Endothelial cell (in vitro differentiated cells): ENCODE data around the gene CDKAL1. TPM values are rescaled to one million over a fixed set of nuclear protein-coding genes. Genes with fewer than 3 reads are reported as not detected.

Experiments
- DNase-seq: peaks from one replicate; pipeline ENCODE4 v3.0.0; 2021; ENCODE audit warnings: low spot score
- H3K27ac Mint-ChIP-seq: one replicate; pipeline ENCODE4 v1.8.0; 2021; ENCODE audit warnings: mixed read lengths, inconsistent platforms; ENCODE audit not compliant: unreplicated experiment
- H3K27me3 Mint-ChIP-seq: one replicate; pipeline ENCODE4 v1.8.0; 2021; ENCODE audit warnings: mild to moderate bottlenecking, moderate library complexity, mixed read lengths, inconsistent platforms; ENCODE audit not compliant: unreplicated experiment
- H3K36me3 Mint-ChIP-seq: one replicate; pipeline ENCODE4 v1.8.0; 2021; ENCODE audit warnings: mild to moderate bottlenecking, low read depth, mixed read lengths, inconsistent platforms; ENCODE audit not compliant: unreplicated experiment
- H3K4me1 Mint-ChIP-seq: one replicate; pipeline ENCODE4 v1.8.0; 2021; ENCODE audit warnings: mild to moderate bottlenecking, mixed read lengths, inconsistent platforms; ENCODE audit not compliant: unreplicated experiment
- H3K4me3 Mint-ChIP-seq: one replicate; pipeline ENCODE4 v1.8.0; 2021; ENCODE audit warnings: mild to moderate bottlenecking, mixed read lengths, inconsistent platforms; ENCODE audit not compliant: unreplicated experiment
- H3K9me3 Mint-ChIP-seq: one replicate; pipeline ENCODE4 v1.8.0; 2021; ENCODE audit warnings: mixed read lengths, inconsistent platforms; ENCODE audit not compliant: unreplicated experiment
- CTCF ChIP-seq: fragments of 200-600 bp; sonication (generic); IDR thresholded peaks from one replicate; pipeline ENCODE4 v1.5.0; 2021; ENCODE audit warnings: antibody characterized with exemption; ENCODE audit not compliant: unreplicated experiment
- total RNA-seq: library from RNA; stranded (reverse); fragmentation: NEBNext Ultra II Directional; extraction: Animal tissue kit (Norgen Biotek cat#: 25700); gene quantifications from one replicate; pipeline ENCODE4 v1.2.1, GENCODE V29; 2021; ENCODE audit not compliant: unreplicated experiment

The CDKAL1 gene
- total RNA-seq, 1 donor from 2014 or later = 43.9 TPM

- no peaks in the 10 kb centered on the region for H3K9me3 Mint-ChIP-seq
- H3K4me3 Mint-ChIP-seq = no peak overlapping the region
- peaks cover 4% of the 10 kb centered on the region for H3K27me3 Mint-ChIP-seq
- DNase-seq = no peak
- no peak for TF ChIP-seq CTCF
- H3K4me1 Mint-ChIP-seq = peaks cover 14% of the 10 kb centered on the region
- no peak overlapping the region for H3K27ac Mint-ChIP-seq
- H3K36me3 Mint-ChIP-seq = peaks cover 32% of the 10 kb centered on the region
These were observed 696.3 kb downstream of the CDKAL1 start for GRCh38 chr6:21230536-21230935.

- DNase-seq = no peak
- Mint-ChIP-seq H3K4me3 (no peak overlapping the region), H3K27me3 (peaks cover 4% of the 10 kb centered on the region), H3K27ac (no peak overlapping the region), H3K9me3 (no peaks in the 10 kb centered on the region), H3K4me1 (peaks cover 3% of the 10 kb centered on the region), H3K36me3 (peaks cover 27% of the 10 kb centered on the region)
- TF ChIP-seq CTCF = no peak
These were observed 700.9 kb downstream of the CDKAL1 start for GRCh38 chr6:21235162-21235561.

DNA sequence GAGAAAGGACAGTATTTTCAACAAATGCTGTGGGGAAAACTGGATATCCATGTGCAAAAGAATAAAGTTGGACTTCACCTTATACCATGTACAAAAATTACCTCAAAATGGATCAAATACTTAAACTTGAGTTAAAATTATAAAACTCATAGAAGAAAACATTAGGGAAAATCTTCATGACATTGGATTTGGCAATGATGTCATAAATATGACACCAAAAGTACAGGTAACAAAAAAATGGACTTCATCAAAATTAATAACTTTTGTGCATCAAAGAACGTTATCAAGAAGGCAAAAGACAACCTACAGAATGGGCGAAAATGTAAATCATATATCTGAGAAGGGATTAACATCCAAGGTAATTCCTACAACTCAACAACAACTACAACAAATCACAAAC, 704.0 kb downstream of the CDKAL1 start:
- no peak for DNase-seq
- no peaks in the 10 kb centered on the region for H3K9me3 Mint-ChIP-seq
- peaks cover 3% of the 10 kb centered on the region for H3K4me1 Mint-ChIP-seq
- TF ChIP-seq CTCF = no peak
- no peak overlapping the region for H3K4me3 Mint-ChIP-seq
- H3K27me3 Mint-ChIP-seq = peaks cover 2% of the 10 kb centered on the region
- no peak overlapping the region for H3K27ac Mint-ChIP-seq
- H3K36me3 Mint-ChIP-seq = peaks cover 16% of the 10 kb centered on the region

DNA sequence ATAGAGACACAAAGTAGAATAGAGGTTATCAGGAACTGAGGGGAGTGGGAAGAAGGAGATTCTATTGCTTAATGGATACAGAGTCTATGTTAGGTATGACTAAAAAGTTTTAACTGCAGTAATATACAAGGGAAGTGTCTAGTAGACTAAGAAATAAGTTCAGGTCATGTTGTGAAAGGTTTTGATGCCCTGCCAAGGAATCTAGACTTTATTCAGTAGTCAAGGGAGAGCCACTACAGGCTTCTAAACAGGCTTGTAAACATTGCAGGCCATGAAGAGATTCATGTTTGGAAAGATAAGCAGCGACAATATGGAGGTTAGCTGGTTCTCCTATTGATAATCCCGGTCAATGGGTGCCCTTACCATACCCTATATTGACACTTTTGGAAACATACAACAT, 706.5 kb downstream of the CDKAL1 start:
- Mint-ChIP-seq H3K9me3 (no peaks in the 10 kb centered on the region), H3K27me3 (no peaks in the 10 kb centered on the region), H3K27ac (no peak overlapping the region), H3K4me3 (no peak overlapping the region), H3K36me3 (no peaks in the 10 kb centered on the region), H3K4me1 (peaks cover 8% of the 10 kb centered on the region)
- DNase-seq = no peak
- no peak for TF ChIP-seq CTCF

GRCh38 chr6:21241231-21242130, 707.2 kb downstream of the CDKAL1 start:
- H3K27me3 Mint-ChIP-seq = no peaks in the 10 kb centered on the region
- no peak for TF ChIP-seq CTCF
- H3K4me1 Mint-ChIP-seq = peaks cover 8% of the 10 kb centered on the region
- no peak overlapping the region for H3K27ac Mint-ChIP-seq
- H3K9me3 Mint-ChIP-seq = no peaks in the 10 kb centered on the region
- no peak overlapping the region for H3K4me3 Mint-ChIP-seq
- no peak for DNase-seq
- H3K36me3 Mint-ChIP-seq = no peaks in the 10 kb centered on the region
